Liver (tissue), 9 donors: ENCODE measurements around the gene ELP4. TPM values are rescaled to one million over a fixed set of nuclear protein-coding genes. Genes with fewer than 3 reads are reported as not detected.

Experiments used
- DNase-seq: peaks from one replicate; pipeline ENCODE4 v3.0.0-alpha.2; 2017; ENCODE audit warnings: low spot score
- H3K27ac ChIP-seq, 2 donors: one replicate each; pipeline ENCODE4 v1.7.0; 2013; ENCODE audit warnings: inconsistent platforms in 2 of 2, low read length in 2 of 2, control low read depth in 1 of 2, low read depth in 1 of 2, mild to moderate bottlenecking in 1 of 2
- H3K27me3 ChIP-seq, 4 donors: one replicate each; pipeline versions ENCODE4 v1.6.1 to v1.7.0; 2013; ENCODE audit warnings: low read length in 3 of 4, inconsistent platforms in 1 of 4, mild to moderate bottlenecking in 1 of 4, moderate library complexity in 1 of 4; ENCODE audit not compliant: control insufficient read depth in 4 of 4, insufficient read depth in 4 of 4
- H3K36me3 ChIP-seq, 4 donors: one replicate each; pipeline versions ENCODE4 v1.6.1 to v1.7.0; 2013; ENCODE audit warnings: low read length in 3 of 4, mild to moderate bottlenecking in 3 of 4, low read depth in 1 of 4, moderate library complexity in 1 of 4; ENCODE audit not compliant: control insufficient read depth in 4 of 4, insufficient read depth in 3 of 4
- H3K4me1 ChIP-seq, 4 donors: one replicate each; pipeline versions ENCODE4 v1.6.1 to v1.7.0; 2013; ENCODE audit warnings: low read length in 3 of 4, mild to moderate bottlenecking in 3 of 4, moderate library complexity in 1 of 4; ENCODE audit not compliant: control insufficient read depth in 4 of 4, insufficient read depth in 4 of 4
- H3K4me3 ChIP-seq, 3 donors: one replicate each; pipeline versions ENCODE4 v1.6.1 to v1.7.0; 2013; ENCODE audit warnings: low read length in 3 of 3, control low read depth in 1 of 3, low read depth in 1 of 3, mild to moderate bottlenecking in 1 of 3
- H3K9ac ChIP-seq, 2 donors: one replicate each; pipeline ENCODE4 v1.7.0; 2013; ENCODE audit warnings: low read length in 2 of 2, mild to moderate bottlenecking in 2 of 2, moderate library complexity in 2 of 2, control low read depth in 1 of 2, low read depth in 1 of 2
- H3K9me3 ChIP-seq, 4 donors: one replicate each; pipeline versions ENCODE4 v1.6.1 to v1.7.0; 2013; ENCODE audit warnings: low read length in 3 of 4; ENCODE audit not compliant: control insufficient read depth in 4 of 4
- EGR1 ChIP-seq, 2 donors: IDR thresholded peaks; 2 replicates each; pipeline ENCODE4 v1.6.1; 2016 to 2018; ENCODE audit warnings: antibody characterized with exemption in 2 of 2, low read depth in 2 of 2
- FOXA1 ChIP-seq: IDR thresholded peaks from 2 replicates; pipeline ENCODE4 v1.6.1; 2016; ENCODE audit warnings: antibody characterized with exemption
- FOXA2 ChIP-seq: IDR thresholded peaks from 2 replicates; pipeline ENCODE4 v1.6.1; 2016; ENCODE audit warnings: antibody characterized with exemption
- GABPA ChIP-seq, 2 donors: IDR thresholded peaks in 1 of 2; conservative IDR thresholded peaks in 1 of 2; 2 replicates each; pipeline ENCODE4 v1.6.1; 2016; ENCODE audit warnings: antibody characterized with exemption in 2 of 2, mild to moderate bottlenecking in 1 of 2, moderate library complexity in 1 of 2
- HNF4A ChIP-seq, 2 donors: conservative IDR thresholded peaks; 2 replicates each; pipeline ENCODE4 v1.6.1; 2016; ENCODE audit warnings: antibody characterized with exemption in 2 of 2, mild to moderate bottlenecking in 2 of 2
- HNF4G ChIP-seq: IDR thresholded peaks from 2 replicates; pipeline ENCODE4 v1.6.1; 2016; ENCODE audit warnings: antibody characterized with exemption
- JUND ChIP-seq, 2 donors: IDR thresholded peaks; 2 replicates each; pipeline ENCODE4 v1.6.1; 2016; ENCODE audit warnings: antibody characterized with exemption in 2 of 2
- RAD21 ChIP-seq, 2 donors: IDR thresholded peaks; 2 replicates each; pipeline ENCODE4 v1.6.1; 2016; ENCODE audit warnings: antibody characterized with exemption in 2 of 2, mild to moderate bottlenecking in 2 of 2
- RXRA ChIP-seq, 2 donors: IDR thresholded peaks; 2 replicates each; pipeline ENCODE4 v1.6.1; 2017 to 2018; ENCODE audit warnings: antibody characterized with exemption in 2 of 2, mild to moderate bottlenecking in 1 of 2
- SP1 ChIP-seq: IDR thresholded peaks from 2 replicates; pipeline ENCODE4 v1.6.1; 2018; ENCODE audit warnings: antibody characterized with exemption, mild to moderate bottlenecking
- TAF1 ChIP-seq: conservative IDR thresholded peaks from 2 replicates; pipeline ENCODE4 v1.6.1; 2016; ENCODE audit warnings: antibody characterized with exemption, mild to moderate bottlenecking
- YY1 ChIP-seq: IDR thresholded peaks from 2 replicates; pipeline ENCODE4 v1.6.1; 2016; ENCODE audit warnings: antibody characterized with exemption, mild to moderate bottlenecking
- ZBTB33 ChIP-seq: IDR thresholded peaks from 2 replicates; pipeline ENCODE4 v1.6.1; 2016; ENCODE audit warnings: antibody characterized with exemption
- WGBS: extraction: QIAGEN DNeasy Blood & Tissue Kit; methylation state at CpG from one replicate; pipeline ENCODE4 v1.1.7; 2013; 5-methylcytosine and 5-hydroxymethylcytosine counted together
- polyA plus RNA-seq, 2 donors: library from polyadenylated mRNA; stranded (reverse) in 1 of 2; unstranded in 1 of 2; fragments of 200-250 nt in 1 of 2; fragments of >200 nt in 1 of 2; fragmentation: Nextera tagmentation in 1 of 2; extraction: Ambion mirVana in 1 of 2; gene quantifications; one replicate each; pipeline versions ENCODE4 v1.2.1 to v1.2.3, GENCODE V29; 2013 to 2015
- total RNA-seq, 2 donors: library from RNA; depleted of rRNA; stranded (reverse); fragments of >200 nt; gene quantifications; one replicate each; pipeline ENCODE4 v1.2.3, GENCODE V29; 2014
- TF ChIP-seq, protein P1 (sequence below): IDR thresholded peaks from 2 replicates; pipeline ENCODE4 v1.6.1; 2016; ENCODE audit warnings: antibody characterized with exemption, mild to moderate bottlenecking
- TF ChIP-seq, protein P2 (sequence below): IDR thresholded peaks from 2 replicates; pipeline ENCODE4 v1.6.1; 2016; ENCODE audit warnings: antibody characterized with exemption
- TF ChIP-seq, protein P3 (sequence below): IDR thresholded peaks from 2 replicates; pipeline ENCODE4 v1.6.1; 2016; ENCODE audit warnings: antibody characterized with exemption
- TF ChIP-seq, protein P4 (sequence below): fragments of 150-350 bp; IDR thresholded peaks from 2 replicates; pipeline ENCODE4 v1.5.1; 2017; ENCODE audit warnings: improper control_type of control experiment, low read depth, low read length; ENCODE audit not compliant: missing input control
- donor health status: healthy.
- donor health status: healthy.
- donor health status: healthy.
- donor health status: healthy.
- donor health status: healthy.

Gene ELP4
- total and polyA plus RNA-seq, 4 donors: 6.0 to 18.8 (median 12.5) TPM

DNA sequence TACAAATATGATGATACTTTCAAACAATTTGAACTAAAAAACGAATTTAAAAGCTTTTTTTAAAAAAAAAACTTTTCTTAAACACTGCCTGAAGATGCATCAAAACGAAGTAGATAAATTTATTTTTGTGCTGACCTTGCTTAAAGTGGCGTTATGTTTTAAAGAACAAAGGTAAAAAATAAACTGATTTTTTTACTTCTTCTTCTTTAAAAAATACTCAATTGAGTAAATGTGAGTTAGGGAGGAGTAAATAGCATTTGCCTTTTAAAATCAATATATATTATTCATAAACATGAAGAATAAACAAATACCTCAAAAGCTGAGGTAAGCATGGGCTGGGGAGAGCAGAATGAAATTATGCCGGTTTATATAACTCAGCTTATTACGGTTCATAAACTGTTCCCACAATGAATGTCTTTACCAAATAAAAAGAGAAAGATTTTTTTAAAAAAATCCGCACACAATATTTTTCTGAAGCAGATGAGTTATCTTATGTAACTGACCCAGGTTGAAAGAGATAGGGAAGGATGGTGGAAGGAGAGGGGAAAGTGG lies 292.5 kb downstream of the ELP4 start:
- Histone ChIP-seq H3K27ac (no peak overlapping the region), H3K27me3 (peaks cover 0 to 54% (median 35%) of the 10 kb centered on the region in 4 donors), H3K4me3 (no peak overlapping the region), H3K4me1 (peaks cover 20 to 29% (median 22%) of the 10 kb centered on the region in 4 donors), H3K9ac (no peak overlapping the region), H3K36me3 (no peaks in the 10 kb centered on the region), H3K9me3 (peaks cover 0 to 8% (median under 1%) of the 10 kb centered on the region in 4 donors)
- TF ChIP-seq SP1: no peak
- TF ChIP-seq HNF4G: no peak
- no peak for DNase-seq
- 12% methylated on average over 6 of the region's 6 CpGs for WGBS

GRCh38 chr11:31802609-31802989 lies 293.0 kb downstream of the ELP4 start:
- H3K4me1 ChIP-seq: peaks cover 16 to 26% (median 21%) of the 10 kb centered on the region in 4 donors
- no peak overlapping the region for H3K9ac ChIP-seq
- TF ChIP-seq SP1: no peak
- no peak for TF ChIP-seq FOXA1
- TF ChIP-seq, protein P1, sequence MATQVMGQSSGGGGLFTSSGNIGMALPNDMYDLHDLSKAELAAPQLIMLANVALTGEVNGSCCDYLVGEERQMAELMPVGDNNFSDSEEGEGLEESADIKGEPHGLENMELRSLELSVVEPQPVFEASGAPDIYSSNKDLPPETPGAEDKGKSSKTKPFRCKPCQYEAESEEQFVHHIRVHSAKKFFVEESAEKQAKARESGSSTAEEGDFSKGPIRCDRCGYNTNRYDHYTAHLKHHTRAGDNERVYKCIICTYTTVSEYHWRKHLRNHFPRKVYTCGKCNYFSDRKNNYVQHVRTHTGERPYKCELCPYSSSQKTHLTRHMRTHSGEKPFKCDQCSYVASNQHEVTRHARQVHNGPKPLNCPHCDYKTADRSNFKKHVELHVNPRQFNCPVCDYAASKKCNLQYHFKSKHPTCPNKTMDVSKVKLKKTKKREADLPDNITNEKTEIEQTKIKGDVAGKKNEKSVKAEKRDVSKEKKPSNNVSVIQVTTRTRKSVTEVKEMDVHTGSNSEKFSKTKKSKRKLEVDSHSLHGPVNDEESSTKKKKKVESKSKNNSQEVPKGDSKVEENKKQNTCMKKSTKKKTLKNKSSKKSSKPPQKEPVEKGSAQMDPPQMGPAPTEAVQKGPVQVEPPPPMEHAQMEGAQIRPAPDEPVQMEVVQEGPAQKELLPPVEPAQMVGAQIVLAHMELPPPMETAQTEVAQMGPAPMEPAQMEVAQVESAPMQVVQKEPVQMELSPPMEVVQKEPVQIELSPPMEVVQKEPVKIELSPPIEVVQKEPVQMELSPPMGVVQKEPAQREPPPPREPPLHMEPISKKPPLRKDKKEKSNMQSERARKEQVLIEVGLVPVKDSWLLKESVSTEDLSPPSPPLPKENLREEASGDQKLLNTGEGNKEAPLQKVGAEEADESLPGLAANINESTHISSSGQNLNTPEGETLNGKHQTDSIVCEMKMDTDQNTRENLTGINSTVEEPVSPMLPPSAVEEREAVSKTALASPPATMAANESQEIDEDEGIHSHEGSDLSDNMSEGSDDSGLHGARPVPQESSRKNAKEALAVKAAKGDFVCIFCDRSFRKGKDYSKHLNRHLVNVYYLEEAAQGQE: no peak
- TF ChIP-seq, protein P2, sequence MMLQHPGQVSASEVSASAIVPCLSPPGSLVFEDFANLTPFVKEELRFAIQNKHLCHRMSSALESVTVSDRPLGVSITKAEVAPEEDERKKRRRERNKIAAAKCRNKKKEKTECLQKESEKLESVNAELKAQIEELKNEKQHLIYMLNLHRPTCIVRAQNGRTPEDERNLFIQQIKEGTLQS: no peak
- TF ChIP-seq FOXA2: no peak
- TF ChIP-seq JUND (IDR thresholded peaks at IDR 0.05): no peak
- no peak for TF ChIP-seq YY1
- no peak for TF ChIP-seq GABPA (IDR thresholded peaks at IDR 0.05 in 1 of 2, conservative IDR thresholded peaks at IDR 0.05 in 1 of 2)
- TF ChIP-seq, protein P3, sequence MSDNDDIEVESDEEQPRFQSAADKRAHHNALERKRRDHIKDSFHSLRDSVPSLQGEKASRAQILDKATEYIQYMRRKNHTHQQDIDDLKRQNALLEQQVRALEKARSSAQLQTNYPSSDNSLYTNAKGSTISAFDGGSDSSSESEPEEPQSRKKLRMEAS: no peak
- TF ChIP-seq, protein P4, sequence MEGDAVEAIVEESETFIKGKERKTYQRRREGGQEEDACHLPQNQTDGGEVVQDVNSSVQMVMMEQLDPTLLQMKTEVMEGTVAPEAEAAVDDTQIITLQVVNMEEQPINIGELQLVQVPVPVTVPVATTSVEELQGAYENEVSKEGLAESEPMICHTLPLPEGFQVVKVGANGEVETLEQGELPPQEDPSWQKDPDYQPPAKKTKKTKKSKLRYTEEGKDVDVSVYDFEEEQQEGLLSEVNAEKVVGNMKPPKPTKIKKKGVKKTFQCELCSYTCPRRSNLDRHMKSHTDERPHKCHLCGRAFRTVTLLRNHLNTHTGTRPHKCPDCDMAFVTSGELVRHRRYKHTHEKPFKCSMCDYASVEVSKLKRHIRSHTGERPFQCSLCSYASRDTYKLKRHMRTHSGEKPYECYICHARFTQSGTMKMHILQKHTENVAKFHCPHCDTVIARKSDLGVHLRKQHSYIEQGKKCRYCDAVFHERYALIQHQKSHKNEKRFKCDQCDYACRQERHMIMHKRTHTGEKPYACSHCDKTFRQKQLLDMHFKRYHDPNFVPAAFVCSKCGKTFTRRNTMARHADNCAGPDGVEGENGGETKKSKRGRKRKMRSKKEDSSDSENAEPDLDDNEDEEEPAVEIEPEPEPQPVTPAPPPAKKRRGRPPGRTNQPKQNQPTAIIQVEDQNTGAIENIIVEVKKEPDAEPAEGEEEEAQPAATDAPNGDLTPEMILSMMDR: no peak
- no peak for TF ChIP-seq HNF4A (conservative IDR thresholded peaks at IDR 0.05)
- no peak for TF ChIP-seq TAF1
- no peak for TF ChIP-seq EGR1 (IDR thresholded peaks at IDR 0.05; ENCODE audit: low read depth in 2 of 2)
- no peak for TF ChIP-seq HNF4G
- no peak for TF ChIP-seq RXRA (IDR thresholded peaks at IDR 0.05)
- TF ChIP-seq RAD21 (IDR thresholded peaks at IDR 0.05): no peak
- TF ChIP-seq ZBTB33: no peak
- H3K4me3 ChIP-seq: no peak overlapping the region
- H3K9me3 ChIP-seq: peaks cover 0 to 8% (median under 1%) of the 10 kb centered on the region in 4 donors
- no peak overlapping the region for H3K27ac ChIP-seq
- H3K36me3 ChIP-seq: no peaks in the 10 kb centered on the region
- DNase-seq: no peak
- WGBS: 9% methylated on average over 20 of the region's 20 CpGs
- H3K27me3 ChIP-seq: peaks cover 0 to 56% (median 37%) of the 10 kb centered on the region in 4 donors
